T1000 (cell line): Measurements from ENCODE around the gene GOLGA6A.

Experiments used
- DNase-seq: peaks from one replicate; lab custom pipeline; 2025; ENCODE audit warnings: mixed read lengths; lab: John Stamatoyannopoulos, UW

Gene GOLGA6A

GRCh38 chr15:74036271-74037170 is 45.8 kb downstream of the GOLGA6A start:
- no peak for DNase-seq

GRCh38 chr15:74035121-74036017 is 47.0 kb downstream of the GOLGA6A start:
- no peak for DNase-seq

GRCh38 chr15:74034206-74034755 is 48.1 kb downstream of the GOLGA6A start:
- no peak for DNase-seq

GRCh38 chr15:74032606-74033561 is 49.5 kb downstream of the GOLGA6A start:
- DNase-seq, result no peak

GRCh38 chr15:74032046-74032445 is 50.3 kb downstream of the GOLGA6A start:
- DNase-seq, result no peak

- no peak for DNase-seq
Observed at GRCh38 chr15:74028646-74029045, 53.7 kb downstream of the GOLGA6A start.

- no peak for DNase-seq
Observed at GRCh38 chr15:74027688-74028087, 54.7 kb downstream of the GOLGA6A start.

- DNase-seq, result no peak
Observed at GRCh38 chr15:74025436-74025835, 56.9 kb downstream of the GOLGA6A start.

GRCh38 chr15:74024687-74025086 is 57.7 kb downstream of the GOLGA6A start:
- no peak for DNase-seq

- no peak for DNase-seq
Observed at GRCh38 chr15:74022706-74023470, 59.5 kb downstream of the GOLGA6A start.
